HepG2 (cell line): ENCODE results near the gene TRIM3. TPM values are rescaled to one million over a fixed set of nuclear protein-coding genes. Genes with fewer than 3 reads are reported as not detected.

Experiments used
- ATF6 ChIP-seq: sonication (generic); formaldehyde crosslinking; conservative IDR thresholded peaks from 2 replicates; pipeline ENCODE4 v1.4.0; 2020; ENCODE audit warnings: missing genetic modification reagents
- ATF7 ChIP-seq, 2 experiments: fragments of 450-650 bp in 1 of 2; sonication (generic) in 1 of 2; formaldehyde crosslinking in 1 of 2; IDR thresholded peaks; 2 replicates each; pipeline versions ENCODE4 v1.4.0 to v1.6.1; 2016 to 2020; ENCODE audit warnings: antibody characterized with exemption in 1 of 2, mild to moderate bottlenecking in 1 of 2, missing genetic modification reagents in 1 of 2
- GABPA ChIP-seq, 2 experiments: IDR thresholded peaks; 2 replicates each; pipeline ENCODE4 v1.6.1; 2011 to 2016; ENCODE audit warnings: low read depth in 2 of 2, low read length in 1 of 2, missing biosample characterization in 1 of 2, missing genetic modification characterization in 1 of 2
- HDAC6 ChIP-seq: fragments of 200-600 bp; sonication (generic); IDR thresholded peaks from 2 replicates; pipeline ENCODE4 v1.7.0; 2017; ENCODE audit warnings: mild to moderate bottlenecking, antibody characterized with exemption, low read length, low read depth
- HNF1A ChIP-seq, 2 experiments: sonication (generic) in 1 of 2; formaldehyde crosslinking in 1 of 2; IDR thresholded peaks; 2 replicates each; pipeline versions ENCODE4 v1.4.0 to v1.6.1; 2016 to 2020; ENCODE audit warnings: borderline replicate concordance in 1 of 2, low read depth in 1 of 2, mild to moderate bottlenecking in 1 of 2, missing genetic modification reagents in 1 of 2
- JUNB ChIP-seq: sonication (generic); formaldehyde crosslinking; IDR thresholded peaks from 2 replicates; pipeline ENCODE4 v1.8.0; 2022; ENCODE audit warnings: missing genetic modification reagents, mild to moderate bottlenecking, borderline replicate concordance
- KMT2B ChIP-seq: IDR thresholded peaks from 2 replicates; pipeline ENCODE4 v1.6.1; 2016; ENCODE audit warnings: missing genetic modification reagents, missing compliant biosample characterization
- REST ChIP-seq, 2 experiments: IDR thresholded peaks; 2 replicates each; pipeline ENCODE4 v1.6.1; 2011 to 2012; ENCODE audit warnings: low read length in 2 of 2, borderline replicate concordance in 1 of 2, low read depth in 1 of 2, mild to moderate bottlenecking in 1 of 2, moderate library complexity in 1 of 2
- ZBTB2 ChIP-seq: sonication (generic); formaldehyde crosslinking; IDR thresholded peaks from 2 replicates; pipeline ENCODE4 v1.8.0; 2022; ENCODE audit warnings: low read depth, missing genetic modification reagents
- ZMYM2 ChIP-seq: sonication (generic); formaldehyde crosslinking; IDR thresholded peaks from 2 replicates; pipeline ENCODE4 v1.8.0; 2022; ENCODE audit warnings: mild to moderate bottlenecking, missing genetic modification reagents
- ZNF225 ChIP-seq: sonication (generic); formaldehyde crosslinking; IDR thresholded peaks from 2 replicates; pipeline ENCODE4 v1.4.0; 2020; ENCODE audit warnings: mild to moderate bottlenecking, missing genetic modification reagents
- ZSCAN30 ChIP-seq: sonication (generic); formaldehyde crosslinking; IDR thresholded peaks from 2 replicates; pipeline ENCODE4 v1.5.0; 2020; ENCODE audit warnings: mild to moderate bottlenecking, missing genetic modification reagents
- polyA plus RNA-seq, 8 experiments: library from polyadenylated mRNA; depleted of rRNA in 3 of 8; stranded (reverse) in 7 of 8; unstranded in 1 of 8; fragments of >200 nt; fragmentation: Illumina TruSeq in 4 of 8; extraction: Trizol in 4 of 8; gene quantifications; 2 replicates each; pipeline versions ENCODE4 v1.2.1 to v1.2.3, GENCODE V29; 2011 to 2016; ENCODE audit warnings: low read depth in 4 of 8, missing spikeins in 1 of 8, mixed read lengths in 1 of 8; ENCODE audit not compliant: insufficient read depth in 1 of 8
- total RNA-seq, 5 experiments: library from RNA; depleted of rRNA; stranded (reverse); fragments of >200 nt; fragmentation: Illumina TruSeq; extraction: Trizol; gene quantifications; 2 replicates each; pipeline ENCODE4 v1.2.3, GENCODE V29; 2016; ENCODE audit warnings: low read depth in 1 of 5

The TRIM3 gene
- total and polyA plus RNA-seq, 2 of the 13 experiments (the other 11 are each of a cell fraction or from before 2014, with no cell fraction given) = 3.6 to 6.3 TPM

GRCh38 chr11:6481012-6481923 lies 7.5 kb upstream of the TRIM3 start, which contains the start of the genes ARFIP2 and TIMM10B (continued):
- TF ChIP-seq ZBTB2 (CRISPR knock-in tag) (0 out of 2 replicates have a peak, but pooled peaks have one; percentile 35), ATF7 (IDR thresholded peaks at IDR 0.05) (0 out of 2 replicates have a peak, but pooled peaks have one; percentile 29), ATF7 (CRISPR knock-in tag; IDR thresholded peaks at IDR 0.05) (peak; percentile 52), HDAC6 (no peak), ZMYM2 (CRISPR knock-in tag) (no peak), GABPA (IDR thresholded peaks at IDR 0.05; ENCODE audit: low read depth, low read length) (peak; percentile 93), GABPA (CRISPR knock-in tag; IDR thresholded peaks at IDR 0.05; ENCODE audit: low read depth) (peak; percentile 99), ATF6 (no peak), ZSCAN30 (CRISPR knock-in tag) (no peak), REST (IDR thresholded peaks at IDR 0.05; ENCODE audit: borderline replicate concordance in 1 of 2, low read depth in 1 of 2, low read length in 2 of 2) (no peak), ZNF225 (CRISPR knock-in tag) (0 out of 2 replicates have a peak, but pooled peaks have one; percentile 56), KMT2B (CRISPR knock-in tag) (peak; percentile 74; the same call in 1 of the 2 replicates), JUNB (peak; percentile 40; the same call in 1 of the 2 replicates), HNF1A (IDR thresholded peaks at IDR 0.05; ENCODE audit: low read depth) (no peak), HNF1A (CRISPR knock-in tag; IDR thresholded peaks at IDR 0.05; ENCODE audit: borderline replicate concordance) (peak; percentile 62; the same call in 1 of the 2 replicates)
